Measurements from ENCODE around the gene ARHGEF38.

ARHGEF38 gene

GRCh38 chr4:105548483-105548882, 3.9 kb upstream of the ARHGEF38 start:
- H3K27ac ChIP-seq, result no peak overlapping the region
- no peak overlapping the region for H3K4me3 ChIP-seq
- H3K9me3 ChIP-seq (ENCODE audit: low read depth, low read length), result no peaks in the 10 kb centered on the region
- no peaks in the 10 kb centered on the region for H3K36me3 ChIP-seq (ENCODE audit: insufficient read depth, low read length)
- no peak overlapping the region for H3K9ac ChIP-seq (ENCODE audit: insufficient read length)
- TF ChIP-seq EZH2 (IDR thresholded peaks at IDR 0.05) (no peak), FOXP2 (optimal IDR thresholded peaks at IDR 0.05; ENCODE audit: control extremely low read depth, extremely low read length, insufficient read depth) (no peak), POLR2AphosphoS5 (IDR thresholded peaks at IDR 0.05; ENCODE audit: borderline replicate concordance, low read depth, low read length) (no peak)
- no peak for DNase-seq (ENCODE audit: low read depth, low spot score)

- no peak for DNase-seq (ENCODE audit: low read depth, low spot score)
- Histone ChIP-seq H3K4me3 (no peak overlapping the region), H3K9ac (ENCODE audit: insufficient read length) (no peak overlapping the region), H3K9me3 (ENCODE audit: low read depth, low read length) (no peaks in the 10 kb centered on the region), H3K36me3 (ENCODE audit: insufficient read depth, low read length) (no peaks in the 10 kb centered on the region), H3K27ac (no peak overlapping the region)
- no peak for TF ChIP-seq EZH2 (IDR thresholded peaks at IDR 0.05)
- no peak for TF ChIP-seq POLR2AphosphoS5 (IDR thresholded peaks at IDR 0.05; ENCODE audit: borderline replicate concordance, low read depth, low read length)
- no peak for TF ChIP-seq FOXP2 (optimal IDR thresholded peaks at IDR 0.05; ENCODE audit: control extremely low read depth, extremely low read length, insufficient read depth)
These were observed 1.8 kb upstream of the ARHGEF38 start for GRCh38 chr4:105550641-105551040.

- no peak for TF ChIP-seq POLR2AphosphoS5 (IDR thresholded peaks at IDR 0.05; ENCODE audit: borderline replicate concordance, low read depth, low read length)
- no peak for TF ChIP-seq EZH2 (IDR thresholded peaks at IDR 0.05)
- TF ChIP-seq FOXP2 (optimal IDR thresholded peaks at IDR 0.05; ENCODE audit: control extremely low read depth, extremely low read length, insufficient read depth), result no peak
- DNase-seq (ENCODE audit: low read depth, low spot score), result no peak
- no peaks in the 10 kb centered on the region for H3K9me3 ChIP-seq (ENCODE audit: low read depth, low read length)
These were observed 3.0 kb downstream of the ARHGEF38 start for GRCh38 chr4:105555409-105555808.

GRCh38 chr4:105556206-105556605, 3.8 kb downstream of the ARHGEF38 start:
- Histone ChIP-seq H3K4me3 (no peak overlapping the region), H3K9me3 (ENCODE audit: low read depth, low read length) (no peaks in the 10 kb centered on the region), H3K27ac (no peak overlapping the region), H3K36me3 (ENCODE audit: insufficient read depth, low read length) (no peaks in the 10 kb centered on the region), H3K9ac (ENCODE audit: insufficient read length) (no peak overlapping the region)
- no peak for DNase-seq (ENCODE audit: low read depth, low spot score)
- TF ChIP-seq EZH2 (IDR thresholded peaks at IDR 0.05) (no peak), POLR2AphosphoS5 (IDR thresholded peaks at IDR 0.05; ENCODE audit: borderline replicate concordance, low read depth, low read length) (no peak)

More at GRCh38 chr4:105555409-105555808, 3.0 kb downstream of the ARHGEF38 start:
- H3K9ac ChIP-seq (ENCODE audit: insufficient read length), result no peak overlapping the region
- H3K27ac ChIP-seq, result no peak overlapping the region
- no peak overlapping the region for H3K4me3 ChIP-seq
- no peaks in the 10 kb centered on the region for H3K36me3 ChIP-seq (ENCODE audit: insufficient read depth, low read length)

GRCh38 chr4:105558277-105558676, 5.9 kb downstream of the ARHGEF38 start:
- Histone ChIP-seq H3K36me3 (ENCODE audit: insufficient read depth, low read length) (no peaks in the 10 kb centered on the region), H3K27ac (no peak overlapping the region), H3K9ac (ENCODE audit: insufficient read length) (no peak overlapping the region), H3K9me3 (ENCODE audit: low read depth, low read length) (no peaks in the 10 kb centered on the region), H3K4me3 (no peak overlapping the region)
- DNase-seq (ENCODE audit: low read depth, low spot score), result no peak
- TF ChIP-seq FOXP2 (optimal IDR thresholded peaks at IDR 0.05; ENCODE audit: control extremely low read depth, extremely low read length, insufficient read depth), result no peak
- TF ChIP-seq POLR2AphosphoS5 (IDR thresholded peaks at IDR 0.05; ENCODE audit: borderline replicate concordance, low read depth, low read length), result no peak
- no peak for TF ChIP-seq EZH2 (IDR thresholded peaks at IDR 0.05)

GRCh38 chr4:105560421-105560848, 8.0 kb downstream of the ARHGEF38 start:
- Histone ChIP-seq H3K9me3 (ENCODE audit: low read depth, low read length) (no peaks in the 10 kb centered on the region), H3K27ac (no peak overlapping the region), H3K9ac (ENCODE audit: insufficient read length) (no peak overlapping the region), H3K4me3 (no peak overlapping the region), H3K36me3 (ENCODE audit: insufficient read depth, low read length) (no peaks in the 10 kb centered on the region)
- TF ChIP-seq POLR2AphosphoS5 (IDR thresholded peaks at IDR 0.05; ENCODE audit: borderline replicate concordance, low read depth, low read length) (no peak), EZH2 (IDR thresholded peaks at IDR 0.05) (no peak), FOXP2 (optimal IDR thresholded peaks at IDR 0.05; ENCODE audit: control extremely low read depth, extremely low read length, insufficient read depth) (no peak)
- DNase-seq (ENCODE audit: low read depth, low spot score), result no peak

- no peaks in the 10 kb centered on the region for H3K9me3 ChIP-seq (ENCODE audit: low read depth, low read length)
- H3K4me3 ChIP-seq, result no peak overlapping the region
- no peak overlapping the region for H3K27ac ChIP-seq
- DNase-seq (ENCODE audit: low read depth, low spot score), result no peak
- TF ChIP-seq EZH2 (IDR thresholded peaks at IDR 0.05) (no peak), FOXP2 (optimal IDR thresholded peaks at IDR 0.05; ENCODE audit: control extremely low read depth, extremely low read length, insufficient read depth) (no peak), POLR2AphosphoS5 (IDR thresholded peaks at IDR 0.05; ENCODE audit: borderline replicate concordance, low read depth, low read length) (no peak)
- no peak overlapping the region for H3K9ac ChIP-seq (ENCODE audit: insufficient read length)
- H3K36me3 ChIP-seq (ENCODE audit: insufficient read depth, low read length), result no peaks in the 10 kb centered on the region
These were observed 10.9 kb downstream of the ARHGEF38 start for GRCh38 chr4:105563352-105563751.

- Histone ChIP-seq H3K9me3 (ENCODE audit: low read depth, low read length) (no peaks in the 10 kb centered on the region), H3K27ac (peak overlapping the region; percentile 45; the same call in 1 of the 2 replicates)
- TF ChIP-seq FOXP2 (optimal IDR thresholded peaks at IDR 0.05; ENCODE audit: control extremely low read depth, extremely low read length, insufficient read depth), result no peak
- TF ChIP-seq EZH2 (IDR thresholded peaks at IDR 0.05), result no peak
- TF ChIP-seq POLR2AphosphoS5 (IDR thresholded peaks at IDR 0.05; ENCODE audit: borderline replicate concordance, low read depth, low read length), result no peak
These were observed 16.2 kb downstream of the ARHGEF38 start for GRCh38 chr4:105568584-105568983.

More at GRCh38 chr4:105568584-105568983, 16.2 kb downstream of the ARHGEF38 start:
- Histone ChIP-seq H3K9ac (ENCODE audit: insufficient read length) (no peak overlapping the region), H3K36me3 (ENCODE audit: insufficient read depth, low read length) (no peaks in the 10 kb centered on the region), H3K4me3 (no peak overlapping the region)
- DNase-seq (ENCODE audit: low read depth, low spot score), result no peak
